GM10266 (cell line): Measurements from ENCODE around the gene TRANK1.

Experiments used
- DNase-seq: peaks from one replicate; pipeline ENCODE4 v3.0.0; 2012; ENCODE audit errors: extremely low spot score
- TF ChIP-seq, protein P1 (sequence below): IDR thresholded peaks from 2 replicates; pipeline ENCODE4 v1.5.1; 2012; ENCODE audit warnings: mild to moderate bottlenecking, low read depth; ENCODE audit not compliant: control insufficient read depth, insufficient read depth; ENCODE audit errors: missing control alignments

Gene TRANK1

DNA sequence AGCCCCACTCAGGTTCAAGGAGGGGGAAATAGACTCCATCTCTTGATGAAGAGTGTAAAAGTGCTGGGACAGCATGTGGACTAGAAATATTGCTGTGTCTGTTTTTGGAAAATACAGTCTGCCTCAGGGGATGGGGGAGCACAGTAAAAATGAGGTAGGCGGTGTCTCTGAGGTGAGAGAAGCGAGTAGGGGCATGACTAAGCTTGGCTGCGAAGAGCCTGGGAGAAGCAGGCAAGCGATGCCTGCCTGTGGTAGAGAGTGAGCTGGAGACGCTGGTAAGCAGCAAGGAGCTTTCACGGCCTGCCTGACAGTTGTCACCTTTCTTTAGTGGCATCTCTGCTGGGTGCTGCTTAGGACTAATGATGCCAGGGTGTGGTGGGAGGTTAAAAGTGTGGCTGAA is 131.5 kb downstream of the TRANK1 start:
- TF ChIP-seq, protein P1, sequence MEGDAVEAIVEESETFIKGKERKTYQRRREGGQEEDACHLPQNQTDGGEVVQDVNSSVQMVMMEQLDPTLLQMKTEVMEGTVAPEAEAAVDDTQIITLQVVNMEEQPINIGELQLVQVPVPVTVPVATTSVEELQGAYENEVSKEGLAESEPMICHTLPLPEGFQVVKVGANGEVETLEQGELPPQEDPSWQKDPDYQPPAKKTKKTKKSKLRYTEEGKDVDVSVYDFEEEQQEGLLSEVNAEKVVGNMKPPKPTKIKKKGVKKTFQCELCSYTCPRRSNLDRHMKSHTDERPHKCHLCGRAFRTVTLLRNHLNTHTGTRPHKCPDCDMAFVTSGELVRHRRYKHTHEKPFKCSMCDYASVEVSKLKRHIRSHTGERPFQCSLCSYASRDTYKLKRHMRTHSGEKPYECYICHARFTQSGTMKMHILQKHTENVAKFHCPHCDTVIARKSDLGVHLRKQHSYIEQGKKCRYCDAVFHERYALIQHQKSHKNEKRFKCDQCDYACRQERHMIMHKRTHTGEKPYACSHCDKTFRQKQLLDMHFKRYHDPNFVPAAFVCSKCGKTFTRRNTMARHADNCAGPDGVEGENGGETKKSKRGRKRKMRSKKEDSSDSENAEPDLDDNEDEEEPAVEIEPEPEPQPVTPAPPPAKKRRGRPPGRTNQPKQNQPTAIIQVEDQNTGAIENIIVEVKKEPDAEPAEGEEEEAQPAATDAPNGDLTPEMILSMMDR = no peak

GRCh38 chr3:36812240-36812639 is 132.6 kb downstream of the TRANK1 start:
- TF ChIP-seq, protein P1 = no peak
- no peak for DNase-seq

More for the DNA sequence above, 131.5 kb downstream of the TRANK1 start:
- DNase-seq = no peak

- DNase-seq = no peak
- TF ChIP-seq, protein P1 = no peak
Measured at GRCh38 chr3:36811768-36812167, 133.1 kb downstream of the TRANK1 start.

DNA sequence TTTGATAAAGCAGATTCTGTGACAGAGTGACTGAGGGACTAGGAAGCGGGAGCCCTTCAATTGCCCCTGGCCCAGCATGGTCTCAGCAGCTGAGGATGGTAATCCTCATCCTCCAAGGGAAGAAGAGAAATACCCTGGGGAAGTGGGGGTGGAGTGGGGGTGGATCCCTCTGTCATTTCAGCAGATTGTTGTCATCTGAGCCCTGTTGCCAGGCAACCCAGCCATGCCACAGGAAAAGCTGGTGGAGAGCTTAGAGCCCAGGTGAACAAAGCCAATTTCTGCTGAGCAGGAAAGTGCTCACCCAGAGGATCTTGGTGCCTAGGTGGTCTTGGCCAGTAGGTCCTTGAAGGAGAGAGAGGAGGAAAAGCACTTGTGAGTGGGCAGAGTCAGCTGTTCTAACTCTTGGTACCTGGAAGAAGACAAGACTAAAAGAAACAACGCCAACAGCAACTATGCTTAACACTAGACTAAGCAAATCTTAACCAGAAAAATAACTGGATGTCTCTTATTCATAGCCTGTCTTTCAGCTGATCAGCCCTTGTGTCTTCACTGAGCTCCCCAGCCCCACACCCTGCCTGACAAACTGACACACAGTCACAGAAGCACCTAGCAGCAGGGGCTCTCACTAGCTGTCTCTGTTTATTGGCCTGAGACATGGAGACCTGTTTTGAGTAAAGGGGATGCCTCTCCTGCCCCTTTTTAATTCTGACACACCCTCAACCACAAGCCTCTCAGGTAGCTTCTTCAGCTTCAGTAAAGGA is 140.4 kb downstream of the TRANK1 start:
- no peak for DNase-seq
- TF ChIP-seq, protein P1 = no peak

DNA sequence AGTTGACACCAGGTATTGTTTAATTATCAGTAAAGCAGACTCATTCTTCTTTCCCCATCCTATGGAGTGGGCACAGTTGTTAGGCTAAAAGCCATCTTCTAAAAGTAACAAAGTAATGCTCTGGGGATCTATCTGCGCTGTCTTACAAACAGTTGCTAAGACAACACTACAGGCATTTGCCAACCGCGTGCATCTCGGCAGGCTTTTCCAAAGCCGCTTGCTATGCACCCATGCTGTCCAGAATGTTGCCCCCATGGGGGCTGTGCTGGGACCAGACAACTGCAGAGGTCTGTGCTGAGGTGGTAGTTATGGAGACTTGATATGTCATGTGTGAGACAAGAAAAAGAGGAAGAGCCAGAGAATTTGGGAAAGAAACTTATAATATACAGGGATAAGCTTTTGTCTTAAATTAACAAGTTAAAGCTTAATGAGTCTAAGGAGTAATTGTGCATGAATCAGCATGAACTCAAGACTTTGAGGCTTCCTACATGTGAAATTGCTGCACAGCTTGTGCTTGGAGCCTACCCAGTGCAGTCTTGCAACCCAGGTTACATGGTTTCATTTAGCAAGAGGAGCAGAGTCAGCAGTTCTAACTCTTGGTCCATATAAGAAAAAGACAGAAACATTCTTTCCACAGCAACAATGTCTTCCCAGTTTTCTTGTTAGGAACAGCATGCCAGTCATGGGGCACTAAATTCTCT is 141.6 kb downstream of the TRANK1 start:
- TF ChIP-seq, protein P1 = no peak
- no peak for DNase-seq

DNA sequence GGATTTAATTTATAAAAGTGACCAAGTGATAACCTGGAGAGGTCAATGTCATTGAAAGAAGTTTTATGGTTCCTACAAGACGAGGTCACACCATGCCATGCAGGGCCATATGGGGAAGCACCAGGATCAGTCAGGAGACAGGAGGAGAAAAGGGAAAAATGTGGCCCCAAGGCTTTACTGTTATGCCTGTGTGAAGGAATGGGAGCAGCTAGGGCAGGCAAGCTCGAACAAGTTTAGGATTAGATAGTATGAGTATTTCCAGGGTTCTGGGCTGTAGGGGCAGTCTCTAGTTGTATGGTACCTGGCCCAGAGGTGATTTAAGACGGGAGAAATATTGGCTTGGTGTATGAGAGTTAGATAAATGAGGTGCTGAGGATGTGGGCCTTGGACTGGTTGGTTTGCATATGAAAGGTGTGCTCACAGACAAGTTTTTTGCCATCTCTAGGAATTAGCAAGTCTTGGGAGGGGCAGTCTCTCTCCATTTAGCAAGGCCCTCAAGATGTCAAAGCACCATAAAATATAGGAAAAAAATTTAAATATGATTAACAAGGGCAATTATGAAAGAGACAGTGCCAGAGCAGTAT is 144.2 kb downstream of the TRANK1 start:
- TF ChIP-seq, protein P1 = no peak
- no peak for DNase-seq
